Spleen (tissue), 7 donors: ENCODE data around the gene TPM4.

Experiments used
- CTCF ChIP-seq, 11 experiments: fragments of 200-600 bp in 7 of 11; fragments of 450-650 bp in 4 of 11; sonication (generic) in 4 of 11; IDR thresholded peaks in 8 of 11; conservative IDR thresholded peaks in 3 of 11; 1 replicate in 7 of 11; 2 replicates in 4 of 11; pipeline versions ENCODE4 v1.4.0 to v1.8.0; 2016 to 2021; ENCODE audit warnings: antibody characterized with exemption in 11 of 11, inconsistent platforms in 4 of 11, mild to moderate bottlenecking in 1 of 11
- POLR2A ChIP-seq, 3 donors: fragments of 450-650 bp; IDR thresholded peaks; one replicate each; pipeline ENCODE4 v1.5.1; 2017; ENCODE audit warnings: antibody characterized with exemption in 3 of 3, mild to moderate bottlenecking in 1 of 3
- POLR2AphosphoS5 ChIP-seq, 3 donors: sonication (generic); formaldehyde crosslinking; IDR thresholded peaks; one replicate each; pipeline ENCODE4 v1.5.1; 2017; ENCODE audit warnings: antibody characterized with exemption in 3 of 3
- donor health status: DM: no; HTN: no; CAD: no; lungs with moderate emphysema.
- donor health status: DM: no; HTN: no; CAD: no.
- donor health status: DM: no; HTN: no; CAD: no.

- TF ChIP-seq CTCF (IDR thresholded peaks at IDR 0.05 in 8 of 11, conservative IDR thresholded peaks at IDR 0.05 in 3 of 11) (no peak), POLR2A (IDR thresholded peaks at IDR 0.05) (no peak), POLR2AphosphoS5 (IDR thresholded peaks at IDR 0.05) (no peak)
Measured at GRCh38 chr19:16074488-16075365, 1.6 kb upstream of the TPM4 start.
